Stimulated activated CD8-positive, alpha-beta memory T cell treated with anti-CD3 and anti-CD28 coated beads, Interleukin-15, amount 100 ng/mL, for 1 hour (primary cell): ENCODE measurements around the gene NMNAT3.
A peak's percentile ranks its signal among the peaks of the same experiment; 100 is the strongest.

Experiments used
- DNase-seq: peaks from one replicate; pipeline ENCODE4 v3.0.0-alpha.2; 2020; ENCODE audit warnings: low read depth

Gene NMNAT3

DNA sequence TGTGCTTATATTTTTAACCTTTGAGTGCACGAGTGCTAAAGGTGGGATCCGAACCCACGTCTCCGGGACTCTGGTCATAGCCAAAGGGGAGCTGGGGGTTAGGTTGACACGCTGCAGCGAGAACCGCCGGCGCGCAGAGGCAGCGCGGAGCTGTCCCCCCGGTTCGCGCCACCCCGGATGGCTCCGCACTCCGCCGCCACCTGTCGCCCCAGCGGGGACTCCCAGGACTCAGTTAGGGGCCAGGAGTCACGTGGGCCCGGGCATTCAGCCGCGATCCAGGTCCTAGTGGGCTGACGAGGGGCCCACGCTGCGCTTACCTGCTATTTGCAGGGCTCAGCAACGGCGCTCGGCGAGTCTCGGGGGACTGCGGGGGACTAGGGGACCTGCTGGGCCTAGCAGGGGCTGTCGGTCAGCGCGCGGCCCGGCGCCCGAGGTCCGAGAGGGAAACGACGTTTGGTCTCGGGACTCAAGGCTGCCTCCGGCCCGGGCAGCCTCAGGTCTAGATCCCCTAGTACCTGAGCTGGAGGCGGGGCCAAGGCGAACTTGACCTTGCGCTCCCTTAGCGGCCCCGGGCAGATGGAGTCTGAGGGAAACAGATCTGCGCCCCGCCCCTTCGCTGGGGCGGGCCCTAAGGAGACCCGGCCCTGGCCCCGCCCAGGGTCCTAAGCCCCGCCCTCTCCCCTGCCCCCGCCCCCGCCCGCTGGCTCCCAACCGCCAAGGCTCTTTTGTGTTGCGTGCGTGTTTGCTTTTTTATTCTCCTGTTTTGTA is at the start of gene NMNAT3:
Gene NMNAT3, minus strand, starts transcription at position 585 of the 768 bp plus-strand sequence. CDS start 50,248 bp downstream, outside the sequence.
- peak; percentile 58 for DNase-seq

- no peak for DNase-seq
These were observed 43.6 kb upstream of the NMNAT3 start for GRCh38 chr3:139721370-139721769.

DNA sequence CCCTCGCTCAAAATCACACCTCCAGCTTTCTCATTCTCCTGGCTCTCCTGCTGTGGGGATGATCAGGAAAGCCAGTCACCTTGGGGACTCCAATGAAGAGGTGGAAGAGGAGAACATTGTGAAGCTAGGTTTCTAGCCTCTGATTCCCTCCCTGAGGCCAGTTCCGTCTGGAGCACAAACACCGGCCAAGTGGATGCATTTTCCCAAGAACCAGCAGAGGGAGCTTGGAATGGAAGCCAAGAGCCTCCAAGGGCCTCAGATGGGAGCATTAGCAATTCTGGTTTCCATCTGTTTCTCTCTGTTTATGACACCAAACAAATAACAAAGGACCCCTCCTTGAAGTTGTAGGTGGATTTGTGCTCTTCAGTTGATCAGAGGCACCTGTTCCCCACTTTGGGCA is 40.6 kb upstream of the NMNAT3 start:
- no peak for DNase-seq

GRCh38 chr3:139716908-139717485 is 39.2 kb upstream of the NMNAT3 start:
- no peak for DNase-seq

GRCh38 chr3:139715743-139716360 is 38.1 kb upstream of the NMNAT3 start:
- DNase-seq = no peak

- DNase-seq = no peak
These were observed 37.4 kb upstream of the NMNAT3 start for GRCh38 chr3:139715166-139715565.

DNA sequence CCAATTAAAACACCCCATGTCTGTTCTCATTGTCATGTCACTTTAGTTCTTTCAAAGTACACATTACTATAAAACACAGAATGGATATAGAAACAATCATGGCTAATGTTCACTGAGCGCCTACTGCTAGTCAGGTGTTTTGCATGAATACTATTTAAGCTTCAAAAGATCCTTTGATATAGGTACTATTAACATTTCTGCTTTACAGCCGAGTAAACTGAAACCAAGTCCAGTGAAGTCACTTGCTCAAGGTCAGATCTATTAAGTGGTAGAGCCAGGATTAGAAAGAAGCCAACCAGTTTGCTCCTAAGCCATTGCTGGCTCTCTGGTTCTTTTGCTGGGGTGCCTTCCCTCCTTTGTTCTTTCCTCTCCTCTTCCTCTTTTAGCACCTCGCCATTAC is 32.4 kb upstream of the NMNAT3 start:
- no peak for DNase-seq

DNA sequence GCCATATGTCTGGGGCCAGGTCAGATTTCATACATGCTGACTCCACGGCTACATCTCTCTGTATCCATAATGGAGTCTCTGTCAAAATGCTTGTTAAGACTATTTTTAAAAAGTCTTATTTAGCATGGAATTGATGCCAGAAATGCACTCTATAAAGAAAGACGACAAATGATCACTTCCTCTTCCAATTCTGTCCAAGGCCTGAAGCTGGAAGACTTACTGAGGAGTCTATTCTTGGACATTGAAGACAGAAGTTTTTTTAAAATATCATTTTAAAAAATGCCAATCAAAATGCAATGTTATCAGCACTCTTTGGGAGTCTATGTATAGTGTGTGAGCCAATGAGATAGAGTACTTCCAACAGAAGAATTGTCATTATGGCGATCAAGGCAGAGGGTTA is 27.9 kb upstream of the NMNAT3 start:
- DNase-seq = no peak

DNA sequence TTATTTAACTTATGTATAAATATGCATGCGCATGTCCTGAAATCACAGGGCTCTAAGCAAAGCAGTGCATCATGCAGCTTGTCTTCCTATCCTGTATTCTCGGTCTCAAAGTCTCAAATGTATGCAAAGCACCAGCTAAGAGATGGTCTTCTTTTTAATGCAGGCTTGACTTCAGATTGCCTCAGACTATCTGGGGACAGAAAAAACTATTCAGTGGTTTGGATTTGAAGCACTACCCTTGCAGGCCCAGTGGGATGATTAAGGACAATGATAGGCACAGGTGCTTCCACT is 18.5 kb upstream of the NMNAT3 start:
- no peak for DNase-seq

DNA sequence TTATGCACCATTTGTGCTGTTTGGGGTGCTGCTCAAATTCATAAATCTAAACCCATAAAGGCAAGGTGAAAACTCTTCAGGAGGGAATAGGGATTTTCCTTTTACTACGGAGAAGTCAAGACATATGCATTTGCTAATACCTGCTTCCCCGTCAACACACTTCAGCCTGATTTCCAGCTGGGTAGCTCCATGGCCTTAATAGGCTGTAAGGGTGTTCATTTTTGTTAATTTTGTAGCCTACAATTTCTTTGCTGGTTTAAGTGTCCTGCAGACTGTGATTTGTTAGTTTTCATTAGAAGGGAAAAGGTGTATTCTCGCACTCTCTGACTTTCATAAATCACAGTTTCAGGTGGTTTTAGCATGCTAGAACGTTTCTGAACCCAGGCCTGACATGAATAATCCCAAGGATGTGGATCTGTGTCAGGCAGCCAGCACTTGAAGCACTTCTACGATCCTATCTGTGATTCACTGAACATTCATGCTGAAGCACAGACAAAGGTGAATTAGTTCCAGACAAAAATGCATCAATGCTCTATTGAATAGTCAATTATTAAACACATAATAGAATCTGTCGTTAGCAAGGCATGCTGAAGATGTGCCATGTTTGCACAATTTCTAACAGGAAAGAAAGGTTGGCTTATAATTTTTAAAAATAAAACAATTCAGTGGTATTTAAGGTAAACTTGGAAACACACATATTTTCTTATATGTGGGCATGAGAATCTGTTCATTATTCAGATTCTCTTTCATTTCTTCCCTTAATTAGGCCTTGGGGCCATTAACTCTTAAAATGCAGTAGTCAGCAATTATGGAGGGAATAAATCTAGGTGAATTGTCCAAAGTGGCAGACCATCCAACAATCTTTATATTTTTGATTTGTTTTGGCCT is 17.9 kb upstream of the NMNAT3 start:
- no peak for DNase-seq

DNA sequence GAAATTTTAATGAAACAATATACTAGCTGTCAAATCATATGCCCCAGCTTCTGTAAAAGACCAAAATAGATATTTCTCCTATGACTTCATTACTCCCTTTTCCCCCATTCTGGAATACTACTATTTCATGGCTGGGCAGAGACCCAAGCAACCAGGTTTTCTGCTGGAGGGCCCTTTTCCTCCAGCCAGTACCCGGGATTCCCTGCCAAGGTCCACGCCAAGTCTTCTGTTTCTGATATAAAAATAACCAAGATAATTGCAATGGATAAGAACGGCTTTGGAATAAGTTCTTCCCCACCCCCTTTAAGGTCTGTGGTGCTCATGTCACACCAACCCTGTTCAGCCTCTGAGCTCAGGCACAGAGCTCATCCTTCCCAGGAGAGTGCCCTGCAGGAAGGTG is 17.2 kb upstream of the NMNAT3 start:
- DNase-seq = no peak

- DNase-seq = no peak
These were observed 16.8 kb upstream of the NMNAT3 start for GRCh38 chr3:139694542-139694941.

- DNase-seq = no peak
These were observed 13.8 kb upstream of the NMNAT3 start for GRCh38 chr3:139691619-139692018.

DNA sequence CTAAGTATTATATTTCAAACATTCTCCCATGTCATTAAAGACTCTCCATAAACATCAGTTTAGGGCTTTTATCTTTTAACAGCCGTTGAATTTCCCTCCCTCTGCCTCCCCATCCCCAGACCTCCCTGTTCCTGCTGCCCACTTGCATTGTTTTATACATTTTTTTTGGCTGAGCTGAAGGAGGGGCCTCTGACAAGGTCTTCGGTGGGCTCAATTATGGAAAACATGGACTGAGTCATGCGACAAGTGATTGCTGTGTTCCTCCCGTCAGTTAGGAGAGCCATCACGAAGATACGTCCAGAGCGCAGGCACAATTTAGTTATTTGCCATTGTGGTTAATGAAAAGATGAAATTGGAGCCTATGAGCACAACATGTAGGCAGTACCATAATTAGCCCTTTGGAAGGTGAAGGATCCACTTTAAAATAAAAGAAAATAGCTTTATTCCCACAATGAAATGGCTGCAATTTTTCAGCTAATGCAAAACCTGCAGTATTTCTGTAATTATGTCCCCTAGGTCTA is 12.0 kb upstream of the NMNAT3 start:
- DNase-seq = no peak

- no peak for DNase-seq
These were observed 11.3 kb upstream of the NMNAT3 start for GRCh38 chr3:139689122-139689521.

DNA sequence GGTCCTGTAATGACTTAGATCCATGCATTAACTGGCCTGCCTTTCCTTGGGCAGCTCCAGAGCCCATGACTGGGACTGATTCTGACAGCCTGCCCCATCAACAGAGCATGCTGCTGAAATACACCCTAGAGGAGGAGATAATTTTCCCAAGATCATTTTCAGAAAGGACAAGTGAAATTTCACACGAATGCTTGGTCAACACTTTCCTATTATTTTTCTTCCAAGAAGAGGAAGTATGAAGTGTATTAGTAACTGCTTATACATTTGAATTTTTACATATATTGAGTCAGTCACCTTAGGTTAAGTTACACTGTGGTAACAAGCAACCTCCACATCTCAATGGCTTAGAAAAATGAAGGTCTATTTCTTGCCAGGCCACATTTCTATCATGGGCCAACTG is 9.7 kb upstream of the NMNAT3 start:
- no peak for DNase-seq

DNA sequence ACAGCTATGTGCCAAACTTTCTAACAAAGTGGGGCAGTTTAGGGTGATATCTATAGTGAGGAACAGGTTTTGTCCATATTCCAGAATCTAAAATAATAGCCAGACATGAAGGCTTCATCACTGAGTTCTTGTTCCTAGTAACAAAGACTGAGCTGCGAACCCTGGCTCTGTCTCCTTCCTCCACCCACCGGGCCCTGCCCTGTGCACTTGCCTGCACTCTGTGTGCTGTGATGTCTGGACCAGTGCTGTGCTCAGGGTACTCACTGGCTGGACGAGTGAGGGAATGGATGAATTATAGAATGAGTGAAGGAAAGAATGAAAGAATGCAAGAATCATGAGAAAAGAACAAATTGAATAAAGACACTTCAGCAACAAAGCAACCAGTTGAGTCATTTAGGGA is 8.9 kb upstream of the NMNAT3 start:
- DNase-seq = no peak

- DNase-seq = no peak
These were observed 8.4 kb upstream of the NMNAT3 start for GRCh38 chr3:139686206-139686605.

DNA sequence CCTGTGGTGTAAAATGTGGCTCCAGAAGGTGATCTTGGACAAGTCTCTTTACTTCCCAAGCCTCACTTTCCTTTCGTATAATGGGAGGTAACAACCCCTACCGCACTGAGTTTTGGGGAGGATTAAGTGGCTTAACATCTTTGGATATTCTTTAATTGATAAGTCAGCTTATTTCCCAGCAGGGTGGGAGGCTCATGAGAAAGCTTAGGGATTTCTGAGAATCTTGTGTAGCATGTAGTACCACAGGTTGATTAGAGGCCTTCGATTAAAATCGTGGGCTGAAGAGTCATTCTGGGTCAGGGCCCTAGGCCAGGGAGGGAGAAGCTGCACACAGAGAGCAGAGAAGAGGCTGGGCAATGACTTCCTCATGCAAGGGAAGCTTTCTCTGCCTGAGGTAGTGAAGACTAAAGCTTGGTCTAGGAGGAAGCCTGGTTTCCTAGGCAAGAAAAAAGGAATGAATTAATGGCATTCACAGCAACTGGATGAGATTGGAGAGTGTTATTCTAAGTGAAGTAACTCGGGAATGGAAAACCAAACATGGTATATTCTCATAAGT is 1.5 kb upstream of the NMNAT3 start:
- DNase-seq = no peak

- DNase-seq = no peak
These were observed 962 bp downstream of the NMNAT3 start for GRCh38 chr3:139676632-139677387.

DNA sequence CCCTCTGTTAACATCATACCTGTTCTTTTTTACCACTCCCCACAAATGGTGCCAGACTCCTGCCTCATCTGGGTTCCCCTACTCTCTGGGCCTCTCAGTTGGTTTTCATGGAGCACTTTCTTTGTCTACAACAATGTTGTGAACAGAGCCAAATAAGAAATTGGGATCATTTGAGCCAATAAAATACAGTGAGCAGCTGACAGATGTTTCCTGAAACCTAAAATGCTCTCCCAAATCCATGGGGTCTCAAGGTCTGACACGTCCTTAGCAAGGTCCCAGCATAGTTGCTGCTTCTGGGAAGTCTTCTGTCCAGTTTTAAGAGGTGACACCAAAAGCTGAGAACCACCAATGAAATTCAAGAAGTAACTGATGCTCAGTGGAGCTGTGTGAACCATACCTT is 1.7 kb downstream of the NMNAT3 start:
- no peak for DNase-seq
